Spinal cord (tissue), 10 donors: Measurements from ENCODE around the gene SKOR1. TPM values are rescaled to one million over a fixed set of nuclear protein-coding genes. Genes with fewer than 3 reads are reported as not detected.

Source experiments
- DNase-seq, 6 donors: peaks; one replicate each; pipeline versions ENCODE4 v3.0.0 to v3.0.0-alpha.2; 2013 to 2015; ENCODE audit warnings: low spot score in 6 of 6, low read depth in 4 of 6
- H3K27ac ChIP-seq: one replicate; pipeline ENCODE4 v1.5.1; 2013; ENCODE audit warnings: low read depth, low read length, control low read depth
- H3K27me3 ChIP-seq: one replicate; pipeline ENCODE4 v1.6.1; 2013; ENCODE audit warnings: low read length; ENCODE audit not compliant: control insufficient read depth, insufficient read depth
- H3K36me3 ChIP-seq: one replicate; pipeline ENCODE4 v1.6.1; 2013; ENCODE audit warnings: low read length; ENCODE audit not compliant: control insufficient read depth, insufficient read depth
- H3K4me1 ChIP-seq: one replicate; pipeline ENCODE4 v1.6.1; 2013; ENCODE audit warnings: low read length; ENCODE audit not compliant: control insufficient read depth, insufficient read depth
- H3K4me3 ChIP-seq: one replicate; pipeline ENCODE4 v1.5.1; 2013; ENCODE audit warnings: low read depth, low read length, control low read depth
- H3K9me3 ChIP-seq: one replicate; pipeline ENCODE4 v1.6.1; 2013; ENCODE audit warnings: low read length; ENCODE audit not compliant: control insufficient read depth, insufficient read depth
- WGBS: methylation state at CpG from one replicate; pipeline ENCODE4 v1.1.5; 2013; ENCODE audit warnings: missing lambda C conversion rate; ENCODE audit not compliant: insufficient coverage; 5-methylcytosine and 5-hydroxymethylcytosine counted together
- polyA plus RNA-seq, 2 donors: library from polyadenylated mRNA; unstranded; fragments of 120-200 nt; gene quantifications; one replicate each; pipeline ENCODE4 v1.2.1, GENCODE V29; 2013; ENCODE audit not compliant: insufficient read length in 2 of 2
- total RNA-seq, 2 donors: library from RNA; depleted of rRNA in 1 of 2; stranded (reverse); fragments of 120-200 nt in 1 of 2; fragments of >200 nt in 1 of 2; gene quantifications; one replicate each; pipeline versions ENCODE4 v1.2.3 to v1.2.4, GENCODE V29; 2013 to 2014
- donor health status: healthy.

SKOR1 gene
- total and polyA plus RNA-seq, 4 donors = 1.6 to 20.1 (median 10.0) TPM

- H3K4me1 ChIP-seq = peaks cover 12% of the 10 kb centered on the region
- no peak overlapping the region for H3K4me3 ChIP-seq
- 79% methylated on average over 14 of the region's 17 CpGs for WGBS
- DNase-seq = no peak
- no peaks in the 10 kb centered on the region for H3K9me3 ChIP-seq
- no peak overlapping the region for H3K27ac ChIP-seq
- peaks cover 34% of the 10 kb centered on the region for H3K36me3 ChIP-seq
- no peaks in the 10 kb centered on the region for H3K27me3 ChIP-seq
Observed at GRCh38 chr15:67805008-67805665, 20.2 kb upstream of the SKOR1 start.

- no peak for DNase-seq
- H3K4me3 ChIP-seq = no peak overlapping the region
- H3K36me3 ChIP-seq = peaks cover 34% of the 10 kb centered on the region
- no peaks in the 10 kb centered on the region for H3K9me3 ChIP-seq
- H3K27ac ChIP-seq = no peak overlapping the region
- peaks cover 12% of the 10 kb centered on the region for H3K4me1 ChIP-seq
- WGBS = 78% methylated on average over 12 of the region's 16 CpGs
- no peaks in the 10 kb centered on the region for H3K27me3 ChIP-seq
Observed at GRCh38 chr15:67805666-67806516, 19.4 kb upstream of the SKOR1 start.

- Histone ChIP-seq H3K27ac (no peak overlapping the region), H3K27me3 (no peaks in the 10 kb centered on the region), H3K36me3 (peaks cover 36% of the 10 kb centered on the region), H3K9me3 (no peaks in the 10 kb centered on the region), H3K4me1 (peaks cover 12% of the 10 kb centered on the region), H3K4me3 (no peak overlapping the region)
- WGBS = 92% methylated on average over 18 of the region's 18 CpGs
- DNase-seq = no peak
Observed at GRCh38 chr15:67806536-67806935, 18.8 kb upstream of the SKOR1 start.

GRCh38 chr15:67807141-67807540, 18.2 kb upstream of the SKOR1 start:
- no peaks in the 10 kb centered on the region for H3K9me3 ChIP-seq
- H3K36me3 ChIP-seq = peaks cover 36% of the 10 kb centered on the region
- no peak for DNase-seq
- H3K27ac ChIP-seq = no peak overlapping the region
- H3K4me3 ChIP-seq = no peak overlapping the region
- no peaks in the 10 kb centered on the region for H3K27me3 ChIP-seq
- H3K4me1 ChIP-seq = peaks cover 15% of the 10 kb centered on the region
- WGBS = 88% methylated on average over 4 of the region's 5 CpGs

- H3K36me3 ChIP-seq = peaks cover 36% of the 10 kb centered on the region
- WGBS = 86% methylated on average over 3 of the region's 7 CpGs
- H3K4me3 ChIP-seq = no peak overlapping the region
- H3K4me1 ChIP-seq = peaks cover 19% of the 10 kb centered on the region
- no peaks in the 10 kb centered on the region for H3K27me3 ChIP-seq
- no peak overlapping the region for H3K27ac ChIP-seq
- DNase-seq = no peak
- no peaks in the 10 kb centered on the region for H3K9me3 ChIP-seq
Observed at GRCh38 chr15:67807836-67808235, 17.5 kb upstream of the SKOR1 start.

GRCh38 chr15:67808821-67809220, 16.5 kb upstream of the SKOR1 start:
- no peaks in the 10 kb centered on the region for H3K9me3 ChIP-seq
- peaks cover 36% of the 10 kb centered on the region for H3K36me3 ChIP-seq
- DNase-seq = no peak
- WGBS = 100% methylated on average over 2 of the region's 7 CpGs
- H3K27me3 ChIP-seq = no peaks in the 10 kb centered on the region
- H3K4me3 ChIP-seq = no peak overlapping the region
- H3K4me1 ChIP-seq = peaks cover 19% of the 10 kb centered on the region
- no peak overlapping the region for H3K27ac ChIP-seq

GRCh38 chr15:67809441-67809840, 15.9 kb upstream of the SKOR1 start:
- 94% methylated on average over 5 of the region's 5 CpGs for WGBS
- H3K4me3 ChIP-seq = no peak overlapping the region
- H3K9me3 ChIP-seq = no peaks in the 10 kb centered on the region
- no peaks in the 10 kb centered on the region for H3K27me3 ChIP-seq
- DNase-seq = no peak
- no peak overlapping the region for H3K27ac ChIP-seq
- H3K36me3 ChIP-seq = peaks cover 30% of the 10 kb centered on the region
- peaks cover 13% of the 10 kb centered on the region for H3K4me1 ChIP-seq

GRCh38 chr15:67809866-67810265, 15.4 kb upstream of the SKOR1 start:
- Histone ChIP-seq H3K4me1 (peaks cover 9% of the 10 kb centered on the region), H3K4me3 (no peak overlapping the region), H3K36me3 (peaks cover 30% of the 10 kb centered on the region), H3K9me3 (no peaks in the 10 kb centered on the region), H3K27me3 (no peaks in the 10 kb centered on the region), H3K27ac (no peak overlapping the region)
- WGBS = 81% methylated on average over 6 of the region's 6 CpGs
- no peak for DNase-seq

GRCh38 chr15:67812241-67812644, 13.1 kb upstream of the SKOR1 start:
- WGBS = 60% methylated on average over 3 of the region's 11 CpGs
- no peak for DNase-seq
- Histone ChIP-seq H3K27ac (no peak overlapping the region), H3K27me3 (no peaks in the 10 kb centered on the region), H3K4me1 (peaks cover 6% of the 10 kb centered on the region), H3K9me3 (peaks cover 8% of the 10 kb centered on the region), H3K4me3 (no peak overlapping the region), H3K36me3 (peaks cover 12% of the 10 kb centered on the region)
